ENCODE data around the gene HEXIM2.

The HEXIM2 gene

DNA sequence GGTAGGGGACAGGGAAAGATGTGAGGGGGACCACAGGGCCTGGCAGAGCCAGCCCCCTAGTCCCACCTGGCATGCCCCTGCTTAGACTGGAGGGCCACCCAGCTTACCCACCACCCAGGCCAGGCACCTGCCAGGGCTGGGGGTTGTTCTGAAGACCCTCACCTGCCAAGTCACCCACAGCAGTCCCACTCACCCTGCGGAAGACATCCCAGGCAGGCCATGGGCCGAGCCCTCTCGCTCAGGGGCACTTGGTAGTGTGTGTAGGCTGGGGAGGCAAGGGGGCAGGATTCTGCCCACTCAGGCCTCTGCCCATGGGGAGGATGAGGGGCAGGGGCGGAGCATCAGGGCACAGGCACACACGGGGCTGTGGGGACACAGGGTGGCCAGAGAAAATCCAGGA lies 33.3 kb upstream of the HEXIM2 start:
- DNase-seq (ENCODE audit: low read depth): no peak

DNA sequence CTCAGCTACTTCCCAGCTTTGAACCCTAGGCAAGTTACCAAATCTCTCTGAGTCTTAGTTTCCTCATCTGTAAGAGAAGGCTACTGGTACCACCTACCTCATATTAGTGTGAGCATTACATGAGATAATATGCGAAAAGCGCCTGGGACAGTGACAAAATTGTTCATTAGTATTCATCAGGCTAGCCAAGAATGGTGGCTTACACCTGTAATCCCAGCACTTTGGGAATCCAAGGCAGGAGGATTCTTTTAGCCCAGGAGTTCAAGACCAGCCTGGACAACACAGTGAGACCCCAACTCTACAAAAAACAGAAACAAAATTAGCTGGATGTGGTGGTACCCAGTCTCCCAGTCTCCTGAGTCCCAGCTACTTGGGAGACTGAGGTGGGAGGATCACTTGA lies 32.7 kb upstream of the HEXIM2 start:
- no peak for DNase-seq (ENCODE audit: low read depth)

DNA sequence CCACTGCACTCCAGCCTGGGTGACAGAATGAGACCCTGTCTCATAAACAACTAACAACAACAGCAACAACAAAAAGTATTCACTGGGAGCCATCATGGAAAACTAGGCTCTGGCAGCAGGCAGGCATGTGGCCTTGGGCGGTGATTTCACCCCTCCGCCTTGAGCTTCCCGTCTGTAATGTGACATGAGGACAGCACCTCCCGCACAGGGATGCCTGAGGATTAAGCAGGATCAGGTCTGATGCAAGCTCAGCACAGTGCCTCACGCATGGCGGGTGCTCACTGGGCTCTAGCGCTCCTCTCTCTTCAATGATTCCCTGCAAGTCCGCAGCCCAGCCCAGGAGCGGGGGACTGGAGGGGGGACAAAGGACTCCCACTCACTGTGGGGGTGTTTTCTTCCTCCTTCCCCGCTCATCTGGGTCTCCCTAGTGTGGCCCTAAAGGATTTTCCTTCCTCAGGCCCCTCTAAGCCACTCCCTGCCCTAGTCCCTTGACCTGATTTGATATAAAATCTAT lies 32.2 kb upstream of the HEXIM2 start:
- DNase-seq (ENCODE audit: low read depth): no peak

DNA sequence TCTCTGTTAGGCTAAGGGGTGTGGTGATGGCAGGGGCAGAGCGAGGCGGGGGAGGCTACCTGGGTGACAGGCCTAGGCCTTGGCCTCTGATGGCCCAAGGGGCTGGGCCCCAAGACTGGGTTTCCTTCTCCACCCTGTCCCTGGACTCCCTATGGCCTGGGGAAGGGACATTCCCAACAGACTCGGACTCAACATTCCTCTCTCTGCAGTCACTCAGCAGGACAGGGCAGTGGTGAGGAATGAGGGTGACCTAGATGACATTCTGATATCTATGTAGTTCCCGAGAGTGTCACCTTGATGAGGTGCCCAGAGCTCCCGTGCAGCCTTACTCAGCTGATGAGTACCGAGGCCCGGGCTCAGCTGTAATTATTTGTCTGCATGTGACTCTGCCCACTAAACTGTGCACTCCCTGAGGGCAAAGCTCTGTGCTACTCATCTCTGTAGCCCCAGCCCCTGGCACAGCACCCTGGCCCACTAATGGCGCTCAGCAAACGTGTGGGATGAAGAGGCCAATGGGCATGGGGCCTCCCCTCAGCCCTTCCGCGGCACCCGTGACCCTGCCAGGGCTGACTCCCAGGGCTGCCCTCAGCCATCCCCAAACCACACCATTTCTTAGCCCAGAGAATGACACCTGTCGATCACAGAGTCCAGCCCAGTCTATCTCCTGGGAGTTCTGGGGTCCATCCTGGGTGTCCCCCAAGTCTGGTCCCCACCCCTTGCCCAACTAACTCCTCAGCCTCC lies 31.6 kb upstream of the HEXIM2 start:
- no peak for DNase-seq (ENCODE audit: low read depth)

DNA sequence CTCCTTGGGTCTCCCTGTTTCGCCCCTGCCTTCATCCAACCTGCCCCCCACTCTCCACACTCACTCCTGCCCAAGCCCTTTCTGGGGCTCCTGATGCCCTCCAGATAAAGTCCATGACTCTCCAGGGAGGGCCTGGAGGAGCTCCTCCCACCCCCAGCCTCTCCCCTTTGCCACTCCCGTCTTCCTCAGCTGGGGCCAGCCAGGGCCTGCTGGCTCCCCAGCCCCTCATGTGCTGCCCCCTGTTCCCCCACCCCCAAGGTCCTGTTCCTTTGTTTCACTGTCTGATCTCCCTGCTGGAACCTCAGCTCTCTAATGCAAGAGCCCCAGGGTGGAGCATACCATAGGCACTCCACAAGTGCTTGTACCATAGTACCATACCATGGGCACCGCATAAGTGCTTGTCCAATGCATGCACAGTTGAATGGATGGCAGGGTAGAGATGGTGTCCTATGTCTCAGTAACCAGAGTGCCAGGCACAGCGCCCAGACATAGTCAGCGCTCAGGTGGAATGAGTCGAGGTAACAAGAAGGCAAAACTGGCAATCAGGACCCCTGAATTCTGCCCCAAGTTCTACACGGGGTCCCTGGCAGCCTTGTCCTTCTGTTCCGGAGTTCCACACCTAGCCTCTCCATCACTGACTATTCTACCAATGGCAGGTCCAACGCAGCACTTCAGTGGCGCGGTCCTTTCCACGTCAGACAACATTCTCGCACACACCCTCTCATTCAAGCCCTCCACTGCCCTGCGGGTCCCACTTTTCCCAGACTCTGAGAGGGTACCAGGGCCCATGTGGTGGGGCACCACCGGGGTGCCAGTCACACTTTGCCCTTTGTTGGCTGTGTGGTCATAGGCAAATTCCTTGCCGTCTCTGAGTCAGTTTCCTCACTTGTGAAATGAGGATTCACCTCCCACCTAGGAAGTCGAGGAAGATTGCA lies 30.7 kb upstream of the HEXIM2 start:
- DNase-seq (ENCODE audit: low read depth): no peak

DNA sequence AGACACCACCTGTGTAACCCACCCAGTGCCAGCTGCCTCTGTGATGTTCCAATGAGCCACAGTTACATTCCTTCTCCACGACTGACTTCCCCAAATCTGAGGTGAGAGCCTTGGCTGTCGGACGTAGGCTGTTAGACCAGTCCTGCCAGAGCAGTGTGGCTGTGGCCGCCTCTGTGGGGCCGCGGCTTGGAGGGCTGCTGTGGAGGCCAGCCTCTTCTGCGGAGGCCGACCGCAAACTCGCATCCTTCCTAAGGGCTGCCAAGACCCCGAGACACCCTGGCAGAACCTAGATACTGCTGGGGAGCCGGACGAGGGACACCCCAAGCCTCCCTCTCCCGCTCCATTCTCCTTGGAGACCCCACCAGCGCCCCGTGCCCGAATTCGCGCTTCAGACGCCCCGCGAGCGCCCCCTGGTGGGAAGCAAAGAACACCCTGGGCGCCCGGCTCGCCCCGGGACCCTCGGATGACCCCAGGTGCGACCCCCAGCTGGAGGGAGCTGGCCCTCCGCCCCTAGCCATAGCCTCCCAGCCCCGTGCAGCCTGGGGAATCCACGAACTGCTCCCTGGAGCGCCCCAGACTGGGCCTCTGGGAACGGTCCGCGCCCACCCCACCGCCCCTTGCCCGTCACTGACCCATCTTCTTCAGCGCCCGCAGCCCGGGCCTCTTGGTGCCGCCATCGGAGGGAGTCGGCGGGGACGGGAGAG lies 29.9 kb upstream of the HEXIM2 start:
- no peak for DNase-seq (ENCODE audit: low read depth)

DNA sequence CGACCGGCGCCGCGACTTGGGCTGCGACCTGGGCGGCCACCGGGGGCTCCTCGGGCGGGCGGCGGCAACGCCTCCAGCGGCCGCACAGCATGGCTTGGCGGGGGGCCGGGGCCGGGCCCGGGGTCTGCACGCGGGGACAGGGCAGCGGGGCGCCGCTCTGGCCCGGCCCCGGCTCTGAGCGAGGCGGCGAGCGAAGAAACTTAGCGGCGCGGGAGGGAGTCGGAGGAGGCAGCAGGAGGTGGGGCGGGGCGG lies 29.4 kb upstream of the HEXIM2 start, which contains the start of gene PLCD3:
TSS of gene PLCD3 (minus strand) at position 196 of the 252 bp plus-strand sequence. CDS start at position 91, 105 bp downstream.
- DNase-seq (ENCODE audit: low read depth): no peak

DNA sequence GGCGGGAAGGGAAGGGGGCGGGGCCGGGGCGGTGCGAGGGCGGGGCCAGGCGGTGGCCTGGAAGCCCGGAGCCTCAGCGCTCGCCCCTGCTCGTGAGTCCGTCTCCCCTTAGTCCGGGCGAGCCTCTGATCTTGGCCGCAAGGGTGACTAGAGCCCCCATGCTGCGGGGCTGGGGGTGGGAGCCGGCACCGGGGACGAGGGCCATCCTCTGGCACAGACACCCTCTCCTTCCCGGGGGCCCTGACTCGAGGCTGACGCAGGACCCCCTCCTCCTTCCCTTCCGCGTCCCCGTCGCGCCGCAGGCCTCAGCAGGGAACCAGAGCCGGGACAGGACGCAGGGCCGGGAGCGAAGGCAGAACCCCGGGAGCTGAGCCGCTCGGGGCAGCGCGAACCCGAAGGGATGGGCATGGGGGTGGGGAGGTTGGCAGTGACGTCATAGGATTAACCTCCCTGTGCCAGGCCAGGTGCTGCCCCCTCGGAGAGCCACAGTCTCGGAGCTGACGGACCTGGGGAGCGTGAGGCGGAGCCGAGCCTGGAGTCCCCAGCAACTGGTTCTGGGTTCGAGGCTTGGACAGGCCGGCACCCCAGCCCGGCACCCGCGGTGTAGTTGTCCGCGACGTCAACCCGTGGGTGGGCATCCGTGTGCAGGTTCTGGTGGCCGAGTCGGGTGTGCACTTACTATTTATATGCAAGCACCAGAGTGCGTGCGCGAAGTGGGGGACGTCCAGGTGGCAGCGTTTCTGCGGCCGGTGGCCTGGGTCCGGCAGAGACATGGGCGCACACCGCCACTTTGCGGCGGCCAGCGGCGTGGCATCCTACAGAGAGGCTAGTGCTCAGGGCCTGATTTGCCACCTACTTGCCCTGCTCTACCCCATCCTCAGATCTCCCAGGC lies 28.9 kb upstream of the HEXIM2 start:
- no peak for DNase-seq (ENCODE audit: low read depth)

DNA sequence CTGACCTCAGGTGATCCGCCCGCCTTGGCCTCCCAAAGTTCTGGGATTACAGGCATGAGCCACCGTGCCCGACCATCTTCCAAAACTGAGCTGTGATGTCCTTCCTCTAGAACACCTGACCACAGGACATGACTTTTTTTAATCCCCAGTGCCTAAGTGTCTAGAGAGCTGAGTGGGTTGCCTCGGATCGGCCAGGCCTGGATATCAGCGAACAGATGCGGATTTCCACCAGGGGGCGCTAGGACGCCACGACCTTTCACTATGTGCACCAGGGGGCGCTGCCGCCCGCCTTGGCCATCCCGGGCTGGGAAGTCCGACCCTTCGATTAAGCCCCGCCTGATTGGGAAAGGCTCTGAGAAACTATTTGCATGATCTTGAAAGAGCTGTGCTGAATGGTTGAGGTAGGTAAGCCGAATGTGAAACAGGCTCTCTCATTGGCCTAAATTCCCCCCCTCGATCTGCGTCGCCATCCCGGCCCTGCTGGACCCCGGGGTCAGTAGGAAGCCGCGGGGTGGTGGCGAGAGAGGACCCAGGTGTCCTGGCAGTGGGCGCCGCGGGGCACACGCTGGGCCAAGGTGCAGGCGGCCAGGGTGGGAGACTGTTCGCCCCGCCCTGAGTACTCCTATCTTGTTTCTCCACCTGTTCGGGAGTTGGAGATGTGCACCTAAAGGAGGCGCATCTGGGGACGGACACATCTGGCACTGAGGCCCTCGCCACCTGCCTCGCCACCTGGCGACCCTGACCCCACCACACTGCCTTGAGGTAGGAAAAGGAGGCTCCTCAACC lies 26.3 kb upstream of the HEXIM2 start, which contains the start of gene ACBD4:
TSS of gene ACBD4 (plus strand) at position 496 of the 786 bp plus-strand sequence. CDS start 458 bp downstream, outside the sequence.
- DNase-seq (ENCODE audit: low read depth): peak; percentile 83

DNA sequence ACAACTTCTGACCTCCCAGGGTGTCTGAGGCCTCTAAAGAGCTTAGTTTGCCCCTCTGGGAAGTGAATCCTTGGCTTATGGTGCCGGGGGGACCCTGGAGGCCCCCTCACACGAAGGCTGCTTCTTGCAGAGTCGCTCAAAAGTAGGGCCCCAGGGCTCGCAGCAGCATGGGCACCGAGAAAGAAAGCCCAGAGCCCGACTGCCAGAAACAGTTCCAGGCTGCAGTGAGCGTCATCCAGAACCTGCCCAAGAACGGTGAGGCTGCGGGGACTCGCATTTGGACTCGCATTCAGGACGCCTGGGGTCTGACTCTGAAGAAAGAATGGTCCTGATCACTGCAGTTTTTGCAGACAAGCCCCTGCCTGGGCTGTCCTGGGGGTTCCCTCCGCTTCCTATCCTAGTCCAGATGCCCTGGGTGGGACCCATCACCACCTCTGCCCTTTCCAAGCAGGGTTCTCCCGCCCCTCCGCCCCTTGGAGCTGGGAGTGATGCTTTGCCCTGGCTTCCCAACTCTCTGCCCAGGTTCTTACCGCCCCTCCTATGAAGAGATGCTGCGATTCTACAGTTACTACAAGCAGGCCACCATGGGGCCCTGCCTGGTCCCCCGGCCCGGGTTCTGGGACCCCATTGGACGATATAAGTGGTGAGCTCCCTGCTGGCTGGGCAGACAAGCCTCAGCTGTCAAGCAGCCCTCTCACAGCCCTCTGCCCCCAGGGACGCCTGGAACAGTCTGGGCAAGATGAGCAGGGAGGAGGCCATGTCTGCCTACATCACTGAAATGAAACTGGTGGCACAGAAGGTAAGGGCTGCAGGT lies 25.5 kb upstream of the HEXIM2 start:
- DNase-seq (ENCODE audit: low read depth): no peak

DNA sequence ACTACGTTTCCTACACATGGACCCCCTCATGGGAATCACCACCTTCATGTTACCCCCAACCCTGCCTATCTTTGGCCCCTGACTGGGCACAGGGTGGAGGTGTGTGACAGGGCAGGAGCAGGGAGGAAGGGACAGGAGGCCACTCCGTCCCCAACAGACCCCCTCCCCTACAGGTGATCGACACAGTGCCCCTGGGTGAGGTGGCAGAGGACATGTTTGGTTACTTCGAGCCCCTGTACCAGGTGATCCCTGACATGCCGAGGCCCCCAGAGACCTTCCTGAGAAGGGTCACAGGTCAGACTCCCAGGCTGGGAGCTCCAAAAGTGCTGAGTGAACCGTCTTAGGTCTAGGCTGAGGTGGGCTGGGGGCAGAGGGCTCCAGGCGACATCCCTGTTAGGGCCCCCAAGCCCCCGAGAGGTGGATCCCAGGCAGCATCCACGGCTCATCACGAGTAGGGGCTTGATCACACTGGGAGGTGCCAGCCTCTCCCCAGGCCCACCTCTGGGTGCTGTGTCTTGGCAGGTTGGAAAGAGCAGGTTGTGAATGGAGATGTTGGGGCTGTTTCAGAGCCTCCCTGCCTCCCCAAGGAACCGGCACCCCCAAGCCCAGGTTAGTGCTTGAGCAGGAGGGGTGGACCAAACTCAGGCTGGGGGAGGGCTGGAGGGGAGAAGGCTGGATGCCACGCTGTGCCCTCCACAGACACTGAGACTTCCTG lies 24.7 kb upstream of the HEXIM2 start:
- DNase-seq (ENCODE audit: low read depth): no peak

DNA sequence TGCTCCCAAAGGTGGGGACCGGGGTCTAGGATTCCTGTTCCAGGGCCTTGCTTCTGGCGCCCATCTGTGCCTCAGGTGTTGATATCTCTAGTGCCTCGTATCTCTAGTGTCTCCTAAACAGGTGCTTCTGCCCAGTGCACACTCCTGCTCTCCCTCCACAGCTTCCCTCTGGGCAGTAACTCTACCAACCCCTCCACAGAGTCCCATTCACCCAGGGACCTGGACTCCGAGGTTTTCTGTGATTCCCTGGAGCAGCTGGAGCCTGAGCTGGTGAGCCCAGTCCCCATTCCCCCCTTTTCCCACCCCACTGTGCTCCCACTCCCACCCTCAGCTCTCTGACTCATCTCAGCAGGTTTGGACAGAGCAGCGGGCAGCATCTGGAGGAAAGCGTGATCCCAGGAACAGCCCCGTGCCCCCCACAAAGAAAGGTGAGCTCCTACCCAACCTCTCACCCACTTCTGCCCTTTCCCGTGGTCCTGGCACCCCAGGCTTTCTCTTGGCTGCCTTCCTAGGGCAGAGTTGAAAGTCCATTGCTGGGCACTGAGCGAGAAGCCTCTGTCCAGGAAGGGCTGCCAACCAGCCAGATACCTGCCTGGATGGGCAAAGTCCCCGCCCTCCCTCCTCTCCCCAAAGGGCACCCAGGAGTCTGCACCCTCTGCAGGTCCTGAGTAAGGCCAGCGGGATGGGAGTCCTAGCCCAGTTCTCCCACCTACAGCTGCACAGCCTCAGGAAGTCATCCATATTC lies 23.9 kb upstream of the HEXIM2 start:
- DNase-seq (ENCODE audit: low read depth): no peak

DNA sequence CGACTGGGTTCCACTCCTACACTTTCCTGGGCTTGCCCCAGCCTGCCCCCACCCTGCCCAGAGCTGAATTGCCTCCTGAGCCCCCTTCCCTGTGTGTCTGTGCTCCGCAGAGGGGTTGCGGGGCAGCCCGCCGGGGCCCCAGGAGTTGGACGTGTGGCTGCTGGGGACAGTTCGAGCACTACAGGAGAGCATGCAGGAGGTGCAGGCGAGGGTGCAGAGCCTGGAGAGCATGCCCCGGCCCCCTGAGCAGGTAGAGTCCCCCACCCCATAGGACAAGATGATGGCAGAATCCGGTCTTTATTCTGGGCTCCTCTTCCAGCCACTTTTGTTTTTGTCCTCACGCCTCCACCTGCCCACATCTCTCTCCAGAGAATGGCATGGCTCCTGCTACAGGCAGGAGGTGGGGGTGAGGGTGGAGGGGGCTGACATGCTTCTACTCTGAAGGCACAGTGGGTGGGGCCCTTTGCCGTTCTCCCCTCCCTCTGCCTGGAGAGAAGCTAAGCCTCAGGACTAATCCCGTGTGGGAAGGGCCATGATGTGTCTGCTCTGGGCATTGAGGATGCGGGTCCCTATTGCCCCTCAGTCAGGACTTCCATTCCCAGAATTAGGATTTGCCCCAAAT lies 22.7 kb upstream of the HEXIM2 start:
- no peak for DNase-seq (ENCODE audit: low read depth)

DNA sequence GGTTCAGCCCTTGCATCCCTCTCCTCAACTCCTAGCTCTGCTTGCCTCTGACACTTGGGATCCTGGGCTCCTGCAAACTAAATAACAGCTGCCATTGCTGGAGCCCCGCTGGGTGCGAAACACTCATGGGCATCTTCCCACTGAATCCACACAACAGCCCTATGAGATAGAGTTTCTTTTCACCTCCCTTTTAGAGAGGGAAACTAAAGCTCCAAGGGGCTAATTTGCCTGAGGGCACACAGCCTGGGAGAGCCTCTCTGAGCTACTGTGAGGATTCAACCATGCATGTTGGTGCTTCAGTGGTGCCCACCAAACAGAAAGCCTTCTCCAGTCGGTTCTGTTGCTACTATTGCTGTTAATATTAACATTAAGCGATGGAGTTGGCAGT lies 22.1 kb upstream of the HEXIM2 start:
- DNase-seq (ENCODE audit: low read depth): no peak

DNA sequence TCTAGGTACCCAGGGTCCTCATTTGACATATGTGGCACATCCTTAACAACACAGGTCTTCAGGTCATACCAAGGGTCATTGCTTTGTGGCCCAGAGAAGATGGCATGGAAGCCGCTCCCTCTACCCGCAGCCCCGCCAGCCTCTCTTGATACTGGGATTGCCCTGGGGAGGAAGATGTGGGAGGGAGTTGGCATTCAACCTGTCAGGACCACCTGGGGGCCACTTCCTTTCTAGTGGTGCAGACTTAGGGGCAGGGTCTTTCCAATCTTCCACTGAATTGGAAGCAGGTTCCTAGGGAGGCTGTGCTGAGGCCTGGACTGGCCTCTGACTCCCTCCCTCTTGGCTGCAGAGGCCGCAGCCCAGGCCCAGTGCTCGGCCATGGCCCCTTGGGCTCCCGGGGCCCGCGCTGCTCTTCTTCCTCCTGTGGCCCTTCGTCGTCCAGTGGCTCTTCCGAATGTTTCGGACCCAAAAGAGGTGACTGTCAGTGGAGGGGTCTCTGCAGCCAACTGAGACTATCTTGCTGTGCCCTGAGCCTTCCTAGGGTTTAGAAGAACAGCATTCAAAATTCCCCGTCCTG lies 18.5 kb upstream of the HEXIM2 start:
- DNase-seq (ENCODE audit: low read depth): no peak

DNA sequence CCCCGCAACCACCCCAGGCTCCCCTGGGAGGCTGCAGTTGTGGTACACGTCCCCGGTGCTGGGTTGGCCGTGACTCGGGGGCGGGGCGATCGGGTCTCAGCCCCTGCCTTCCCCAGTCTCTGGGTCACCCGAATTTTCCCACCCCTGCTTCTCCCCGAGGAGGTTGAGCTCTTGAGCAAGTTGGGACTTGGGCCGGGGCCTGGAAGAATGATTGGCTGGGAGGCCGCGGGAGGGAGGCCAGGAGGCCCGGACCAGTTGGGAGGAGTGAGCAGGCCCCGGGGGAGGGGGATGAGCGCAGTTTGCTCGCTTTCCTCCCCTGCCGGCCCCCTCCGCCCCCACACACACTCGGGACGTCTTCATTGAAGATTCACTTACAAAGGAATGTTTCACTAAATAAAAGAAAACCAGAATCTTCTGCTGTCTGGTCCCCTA lies 17.9 kb upstream of the HEXIM2 start:
- DNase-seq (ENCODE audit: low read depth): no peak

DNA sequence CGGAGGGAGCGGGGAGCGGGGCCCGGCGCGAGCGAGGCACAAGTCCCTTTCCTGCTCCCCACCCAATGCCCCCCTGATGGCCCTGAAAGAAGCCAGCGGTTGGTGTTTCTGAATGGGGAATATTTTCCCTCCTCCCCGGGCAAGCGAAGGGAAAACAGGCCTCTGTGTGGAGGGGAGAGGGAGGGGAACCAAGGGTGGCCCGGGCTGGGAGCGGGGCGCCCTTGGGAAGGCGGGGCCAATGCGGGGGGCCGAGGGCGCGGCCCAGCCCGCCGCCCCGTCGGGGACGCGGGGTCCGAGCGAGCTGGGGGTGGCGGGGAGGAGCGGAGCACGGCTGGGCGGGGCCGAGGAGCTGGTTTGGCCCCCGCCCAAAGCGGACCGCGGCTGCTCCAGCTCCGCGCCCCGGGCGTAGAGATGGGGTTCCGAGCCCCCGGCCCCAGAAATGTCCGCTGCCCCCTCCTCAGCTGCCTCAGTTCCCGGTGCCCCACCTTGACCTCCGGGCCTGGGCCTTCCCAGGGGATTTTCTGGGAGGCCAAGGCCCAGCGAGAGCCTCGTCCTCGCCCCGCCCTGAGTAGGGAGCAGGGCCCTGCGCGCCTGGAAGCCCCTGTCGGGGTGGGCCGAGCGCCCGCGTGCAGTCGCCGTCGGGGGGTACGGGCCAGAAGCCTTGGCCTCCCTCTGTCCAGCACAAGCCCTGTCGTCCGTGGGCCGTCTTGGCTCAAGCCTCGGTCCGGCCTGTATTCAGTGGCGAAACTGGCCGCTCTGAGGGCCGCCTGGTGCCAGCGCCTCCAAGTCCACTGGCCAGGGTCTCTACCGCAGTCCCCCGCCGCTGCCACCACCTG lies 17.3 kb upstream of the HEXIM2 start:
- DNase-seq (ENCODE audit: low read depth): no peak
